Upper lobe of right lung (tissue), 1 donor: ENCODE measurements around the gene ENTR1. TPM values are rescaled to one million over a fixed set of nuclear protein-coding genes. Genes with fewer than 3 reads are reported as not detected.

Source experiments
- ATAC-seq: fragments of 200-7000 bp; cut with Tn5 transposase; one replicate; pipeline ENCODE4 v1.9.1; 2020; ENCODE audit warnings: mild to moderate bottlenecking, moderate library complexity
- DNase-seq: peaks from one replicate; pipeline ENCODE4 v3.0.0-alpha.2; 2020
- H3K27ac ChIP-seq: fragments of 200-600 bp; one replicate; pipeline ENCODE4 v1.8.0; 2022
- H3K27me3 ChIP-seq: fragments of 200-600 bp; one replicate; pipeline ENCODE4 v1.8.0; 2022; ENCODE audit warnings: mild to moderate bottlenecking
- H3K36me3 ChIP-seq: fragments of 200-600 bp; one replicate; pipeline ENCODE4 v1.8.0; 2022
- H3K4me1 ChIP-seq: fragments of 200-600 bp; one replicate; pipeline ENCODE4 v1.8.0; 2022
- H3K4me3 ChIP-seq: fragments of 200-600 bp; one replicate; pipeline ENCODE4 v1.8.0; 2022; ENCODE audit warnings: mild to moderate bottlenecking
- H3K9me3 ChIP-seq: fragments of 200-600 bp; one replicate; pipeline ENCODE4 v1.8.0; 2022
- CTCF ChIP-seq: fragments of 200-600 bp; IDR thresholded peaks from one replicate; pipeline ENCODE4 v1.8.0; 2022; ENCODE audit warnings: antibody characterized with exemption
- intact Hi-C: fragments of 100-400 bp; cut with DNase I; formaldehyde crosslinking; loops from one replicate; pipeline ENCODE4 v1.11.0; 2022
- total RNA-seq: library from RNA; stranded (reverse); fragmentation: NEBNext Ultra II Directional; extraction: Animal tissue kit (Norgen Biotek cat#: 25700); gene quantifications from one replicate; pipeline ENCODE4 v1.2.1, GENCODE V29; 2021
- donor health status: DM: no; HTN: yes; CAD: no; lungs with severe emphysema.

The ENTR1 gene
- total RNA-seq, 1 donor from 2014 or later = 36.4 TPM

DNA sequence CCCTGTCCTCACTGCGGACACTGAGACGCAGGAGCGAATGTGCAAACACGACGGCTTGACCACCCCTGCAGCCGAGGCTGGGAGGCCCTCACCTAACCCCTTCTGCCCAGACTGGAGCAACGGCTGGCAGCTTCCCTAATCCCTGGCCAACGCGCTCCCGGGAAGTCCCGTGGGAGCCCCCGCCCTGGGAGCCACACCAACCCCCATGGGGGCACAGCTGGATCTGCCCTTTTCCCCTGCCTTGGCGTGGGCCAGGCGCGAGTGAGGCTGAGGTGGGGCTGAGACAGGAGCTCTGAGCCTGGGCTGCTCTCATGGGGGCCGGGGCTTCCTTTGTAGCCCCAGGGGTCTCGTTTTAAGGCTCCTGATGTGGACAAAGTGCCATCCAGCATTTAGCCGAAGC, 42.2 kb downstream of the ENTR1 start:
- DNase-seq (no peak), ATAC-seq (no peak)
- no peaks in the 10 kb centered on the region for H3K36me3 ChIP-seq
- no peaks in the 10 kb centered on the region for H3K9me3 ChIP-seq
- no peak overlapping the region for H3K4me3 ChIP-seq
- no peak overlapping the region for H3K27ac ChIP-seq
- intact Hi-C loops = no loop called here
- peaks cover 14% of the 10 kb centered on the region for H3K4me1 ChIP-seq
- no peak for TF ChIP-seq CTCF
- H3K27me3 ChIP-seq = no peaks in the 10 kb centered on the region

DNA sequence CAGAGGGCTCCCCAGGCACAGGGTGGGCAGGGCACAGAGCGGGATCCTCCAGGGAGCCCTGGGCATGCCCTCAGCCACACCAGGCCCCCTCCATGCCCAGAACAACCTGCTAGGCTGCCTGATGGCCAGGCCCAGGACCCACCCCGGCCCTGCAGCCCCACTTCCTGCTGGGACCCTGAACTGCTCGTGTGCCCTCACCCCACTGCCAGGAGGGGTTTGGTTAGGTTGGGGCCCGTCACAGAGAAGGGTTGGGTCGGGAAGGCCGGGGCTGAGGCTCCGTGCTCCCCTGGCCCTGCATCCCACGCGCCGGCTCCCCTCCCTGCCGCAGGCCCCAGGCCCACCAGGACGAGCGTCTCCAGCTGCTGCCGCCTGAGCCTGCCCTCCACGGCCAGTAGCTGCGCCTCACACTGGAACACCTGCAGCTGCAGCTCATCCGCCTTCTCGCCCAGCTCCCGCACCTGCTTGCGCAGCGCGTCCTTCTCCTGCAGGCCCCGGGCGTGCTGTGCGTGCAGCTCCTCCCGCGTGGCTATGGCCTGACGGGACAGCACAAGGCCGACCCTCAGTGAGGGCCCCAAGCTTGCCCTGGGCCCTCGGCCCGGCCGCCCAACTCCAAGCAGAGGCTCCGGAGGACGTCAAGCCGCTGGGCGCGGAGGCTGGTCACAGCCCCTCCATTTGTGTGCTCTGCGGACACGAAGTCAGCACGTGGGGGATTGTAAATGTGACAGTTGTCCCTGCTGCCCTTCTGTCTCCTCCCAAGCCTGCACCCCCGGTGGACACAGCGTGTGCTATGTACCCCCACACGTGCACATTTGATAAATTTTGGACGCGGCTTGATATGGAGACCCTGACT, 42.9 kb downstream of the ENTR1 start:
- no peak for TF ChIP-seq CTCF
- DNase-seq (no peak), ATAC-seq (no peak)
- Histone ChIP-seq H3K36me3 (no peaks in the 10 kb centered on the region), H3K4me1 (peaks cover 15% of the 10 kb centered on the region), H3K4me3 (no peak overlapping the region), H3K9me3 (no peaks in the 10 kb centered on the region), H3K27me3 (no peaks in the 10 kb centered on the region), H3K27ac (no peak overlapping the region)
- intact Hi-C loops = no loop called here

DNA sequence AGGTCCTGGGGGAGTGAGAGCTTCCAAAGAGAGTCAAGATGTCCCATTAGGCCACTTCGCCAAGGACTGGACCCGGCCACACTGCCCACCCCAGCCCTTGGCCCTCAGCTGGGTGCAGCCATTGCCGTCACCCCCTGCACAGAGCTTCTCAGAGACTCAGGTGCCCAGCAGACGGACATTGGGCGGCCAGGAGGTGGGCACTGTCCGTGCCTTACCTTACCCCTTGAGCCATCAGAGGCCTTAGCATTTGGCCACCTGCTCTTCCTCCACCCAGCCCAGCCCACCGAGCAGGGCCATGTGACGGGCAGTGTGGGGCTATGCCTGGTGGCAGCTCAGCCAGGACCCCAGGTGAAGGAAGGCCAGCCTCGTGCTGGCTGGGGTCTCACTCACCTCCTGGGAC, 43.6 kb downstream of the ENTR1 start:
- Histone ChIP-seq H3K9me3 (no peaks in the 10 kb centered on the region), H3K27ac (no peak overlapping the region), H3K4me3 (no peak overlapping the region), H3K27me3 (no peaks in the 10 kb centered on the region), H3K4me1 (peaks cover 12% of the 10 kb centered on the region), H3K36me3 (no peaks in the 10 kb centered on the region)
- DNase-seq (no peak), ATAC-seq (no peak)
- no peak for TF ChIP-seq CTCF
- intact Hi-C loops = no loop called here

- Histone ChIP-seq H3K27me3 (no peaks in the 10 kb centered on the region), H3K4me3 (no peak overlapping the region), H3K36me3 (no peaks in the 10 kb centered on the region), H3K9me3 (no peaks in the 10 kb centered on the region), H3K27ac (peak overlapping the region; percentile 24), H3K4me1 (peaks cover 12% of the 10 kb centered on the region)
- DNase-seq = no peak
- no peak for ATAC-seq
- intact Hi-C loops = no loop called here
- TF ChIP-seq CTCF = no peak
Measured at GRCh38 chr9:136365775-136366222, 44.6 kb downstream of the ENTR1 start.

GRCh38 chr9:136364942-136365774, 45.3 kb downstream of the ENTR1 start:
- intact Hi-C loops = no loop called here
- Histone ChIP-seq H3K4me1 (peaks cover 12% of the 10 kb centered on the region), H3K4me3 (no peak overlapping the region), H3K9me3 (no peaks in the 10 kb centered on the region), H3K36me3 (no peaks in the 10 kb centered on the region), H3K27ac (peak overlapping the region; percentile 24), H3K27me3 (no peaks in the 10 kb centered on the region)
- DNase-seq (no peak), ATAC-seq (no peak)
- no peak for TF ChIP-seq CTCF
